ENCODE data around the gene MAPK11. TPM values are rescaled to one million over a fixed set of nuclear protein-coding genes. Genes with fewer than 3 reads are reported as not detected.
A peak's percentile ranks its signal among the peaks of the same experiment; 100 is the strongest.

Gene MAPK11
- total RNA-seq, 2 donors from 2014 or later, result 10.2 to 15.1 TPM

DNA sequence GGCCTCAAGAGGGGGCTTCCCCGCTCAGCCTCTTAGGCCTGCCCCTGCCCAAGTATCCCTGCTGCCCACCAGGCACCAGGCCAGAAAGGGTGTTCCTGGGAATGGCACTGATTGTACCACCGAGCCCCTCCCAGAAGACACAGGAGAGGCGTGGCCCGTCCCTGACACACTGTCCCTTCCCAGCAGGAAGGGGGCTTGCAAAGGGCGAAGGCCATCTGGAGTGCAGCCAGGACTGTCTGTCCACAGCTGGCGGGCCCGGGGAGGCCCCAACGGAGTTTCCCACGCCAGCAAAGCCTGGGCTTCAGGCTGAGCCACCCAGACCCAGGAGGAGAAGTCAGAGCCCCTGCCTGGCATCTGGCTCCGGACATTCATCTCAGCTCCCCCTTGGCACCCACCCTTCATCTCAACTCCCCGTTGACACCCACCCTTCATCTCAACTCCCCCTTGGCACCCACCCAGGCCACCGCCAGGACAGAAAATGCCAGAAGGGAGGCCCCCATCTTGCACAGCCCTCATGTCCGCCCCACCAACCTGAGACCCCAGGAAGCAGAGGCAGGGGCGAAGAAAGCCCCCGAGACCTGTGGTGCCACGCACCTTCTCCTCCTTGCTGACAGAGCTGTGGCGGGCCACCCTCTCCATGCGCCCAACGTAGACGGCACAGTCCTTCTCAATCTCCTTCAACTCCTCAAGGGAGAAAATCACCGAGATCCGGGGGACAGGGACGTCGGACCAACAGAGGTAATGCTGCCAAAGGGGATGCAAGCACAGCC, 44.8 kb downstream of the MAPK11 start:
- H3K4me3 Mint-ChIP-seq, result no peak overlapping the region
- no peak overlapping the region for H3K27ac Mint-ChIP-seq

GRCh38 chr22:50224071-50224470, 46.1 kb downstream of the MAPK11 start:
- no peak overlapping the region for H3K27ac Mint-ChIP-seq
- H3K4me3 Mint-ChIP-seq, result no peak overlapping the region
- ATAC-seq (no peak), DNase-seq (ENCODE audit: low spot score) (no peak)
- no peaks in the 10 kb centered on the region for H3K27me3 Mint-ChIP-seq
- no peaks in the 10 kb centered on the region for H3K9me3 Mint-ChIP-seq
- peaks cover 0 to 10% of the 10 kb centered on the region in 2 donors for H3K4me1 Mint-ChIP-seq (ENCODE audit: low read depth in 2 of 2)
- no peaks in the 10 kb centered on the region for H3K36me3 Mint-ChIP-seq

More for the DNA sequence above, 44.8 kb downstream of the MAPK11 start:
- no peak for ATAC-seq
- Mint-ChIP-seq H3K9me3 (no peaks in the 10 kb centered on the region), H3K36me3 (no peaks in the 10 kb centered on the region), H3K4me1 (ENCODE audit: low read depth in 2 of 2) (peaks cover 0 to 10% of the 10 kb centered on the region in 2 donors), H3K27me3 (no peaks in the 10 kb centered on the region)
- no peak for DNase-seq (ENCODE audit: low spot score)

GRCh38 chr22:50222508-50222907, 47.7 kb downstream of the MAPK11 start:
- Mint-ChIP-seq H3K9me3 (no peaks in the 10 kb centered on the region), H3K4me1 (ENCODE audit: low read depth in 2 of 2) (peaks cover 0 to 3% of the 10 kb centered on the region in 2 donors), H3K36me3 (no peaks in the 10 kb centered on the region), H3K27me3 (no peaks in the 10 kb centered on the region), H3K4me3 (no peak overlapping the region), H3K27ac (no peak overlapping the region)
- ATAC-seq (no peak), DNase-seq (ENCODE audit: low spot score) (no peak)

DNA sequence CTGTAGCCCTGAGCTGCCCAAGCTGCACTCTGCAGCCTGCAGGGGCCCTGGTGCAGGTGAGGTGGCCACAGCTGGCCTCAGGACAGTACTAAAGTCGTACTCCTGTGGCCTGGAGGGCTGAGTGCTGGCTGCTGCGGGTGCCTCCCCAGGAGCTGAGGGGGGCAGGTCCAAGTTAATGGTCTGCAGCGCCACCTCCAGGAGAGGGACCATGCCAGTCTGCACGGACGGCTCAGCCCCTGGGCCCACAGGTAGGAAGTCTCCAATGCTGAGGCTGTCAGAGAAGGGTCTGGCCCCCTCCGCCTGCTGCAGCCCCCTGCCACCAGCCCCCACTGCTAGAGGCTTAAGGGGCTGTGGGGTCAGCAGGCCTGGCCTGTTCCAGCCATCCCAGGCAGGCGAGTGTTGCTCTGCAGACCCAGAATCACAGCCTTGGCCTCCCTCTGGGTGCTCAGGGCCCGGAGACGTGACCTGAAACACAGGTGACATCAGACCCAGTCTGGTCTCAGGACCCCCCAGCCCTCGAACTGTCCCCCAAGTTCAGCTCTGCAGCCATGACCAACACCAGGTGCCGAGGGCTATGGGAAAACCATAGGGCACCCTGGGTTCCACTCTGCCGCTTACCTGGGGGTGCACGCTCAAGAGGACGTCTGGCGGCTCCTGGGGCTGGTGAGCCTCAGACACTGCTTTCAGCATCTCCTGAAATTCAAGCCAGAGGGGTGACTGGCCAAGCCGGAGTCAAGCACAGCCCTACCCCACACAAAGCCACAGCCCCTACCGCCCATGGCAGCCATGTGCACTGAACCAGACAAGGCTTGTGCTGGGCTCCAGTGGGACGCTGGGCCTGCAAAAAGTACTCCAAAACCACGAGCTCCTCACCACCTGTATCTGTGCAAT, 48.5 kb downstream of the MAPK11 start:
- Mint-ChIP-seq H3K4me3 (no peak overlapping the region), H3K27ac (no peak overlapping the region), H3K27me3 (no peaks in the 10 kb centered on the region), H3K9me3 (no peaks in the 10 kb centered on the region), H3K4me1 (ENCODE audit: low read depth in 2 of 2) (no peaks in the 10 kb centered on the region), H3K36me3 (no peaks in the 10 kb centered on the region)
- ATAC-seq, result no peak
- no peak for DNase-seq (ENCODE audit: low spot score)

GRCh38 chr22:50220603-50221409, 49.4 kb downstream of the MAPK11 start:
- no peaks in the 10 kb centered on the region for H3K9me3 Mint-ChIP-seq
- H3K27ac Mint-ChIP-seq, result no peak overlapping the region
- DNase-seq (ENCODE audit: low spot score) (no peak), ATAC-seq (no peak)
- no peaks in the 10 kb centered on the region for H3K4me1 Mint-ChIP-seq (ENCODE audit: low read depth in 2 of 2)
- H3K4me3 Mint-ChIP-seq, result no peak overlapping the region
- no peaks in the 10 kb centered on the region for H3K27me3 Mint-ChIP-seq
- no peaks in the 10 kb centered on the region for H3K36me3 Mint-ChIP-seq

- Mint-ChIP-seq H3K9me3 (no peaks in the 10 kb centered on the region), H3K4me1 (ENCODE audit: low read depth in 2 of 2) (peaks cover under 1 to 2% of the 10 kb centered on the region in 2 donors), H3K27me3 (no peaks in the 10 kb centered on the region), H3K4me3 (no peak overlapping the region), H3K36me3 (peaks cover 1% of the 10 kb centered on the region), H3K27ac (no peak overlapping the region)
- DNase-seq (ENCODE audit: low spot score) (no peak), ATAC-seq (no peak)
Measured at GRCh38 chr22:50219800-50220602, 50.2 kb downstream of the MAPK11 start.

- DNase-seq (ENCODE audit: low spot score) (no peak), ATAC-seq (no peak)
- Mint-ChIP-seq H3K27ac (no peak overlapping the region), H3K36me3 (peaks cover 6% of the 10 kb centered on the region), H3K4me1 (ENCODE audit: low read depth in 2 of 2) (peaks cover 5 to 6% of the 10 kb centered on the region in 2 donors), H3K9me3 (no peaks in the 10 kb centered on the region), H3K4me3 (no peak overlapping the region), H3K27me3 (no peaks in the 10 kb centered on the region)
Measured at GRCh38 chr22:50218996-50219727, 51.0 kb downstream of the MAPK11 start.

GRCh38 chr22:50218153-50218995, 51.8 kb downstream of the MAPK11 start:
- no peak for DNase-seq (ENCODE audit: low spot score)
- H3K9me3 Mint-ChIP-seq, result no peaks in the 10 kb centered on the region
- no peak overlapping the region for H3K4me3 Mint-ChIP-seq
- no peak overlapping the region for H3K27ac Mint-ChIP-seq
- peaks cover 6% of the 10 kb centered on the region for H3K36me3 Mint-ChIP-seq
- no peaks in the 10 kb centered on the region for H3K27me3 Mint-ChIP-seq
- no peak for ATAC-seq
- peaks cover 5 to 6% of the 10 kb centered on the region in 2 donors for H3K4me1 Mint-ChIP-seq (ENCODE audit: low read depth in 2 of 2)

DNA sequence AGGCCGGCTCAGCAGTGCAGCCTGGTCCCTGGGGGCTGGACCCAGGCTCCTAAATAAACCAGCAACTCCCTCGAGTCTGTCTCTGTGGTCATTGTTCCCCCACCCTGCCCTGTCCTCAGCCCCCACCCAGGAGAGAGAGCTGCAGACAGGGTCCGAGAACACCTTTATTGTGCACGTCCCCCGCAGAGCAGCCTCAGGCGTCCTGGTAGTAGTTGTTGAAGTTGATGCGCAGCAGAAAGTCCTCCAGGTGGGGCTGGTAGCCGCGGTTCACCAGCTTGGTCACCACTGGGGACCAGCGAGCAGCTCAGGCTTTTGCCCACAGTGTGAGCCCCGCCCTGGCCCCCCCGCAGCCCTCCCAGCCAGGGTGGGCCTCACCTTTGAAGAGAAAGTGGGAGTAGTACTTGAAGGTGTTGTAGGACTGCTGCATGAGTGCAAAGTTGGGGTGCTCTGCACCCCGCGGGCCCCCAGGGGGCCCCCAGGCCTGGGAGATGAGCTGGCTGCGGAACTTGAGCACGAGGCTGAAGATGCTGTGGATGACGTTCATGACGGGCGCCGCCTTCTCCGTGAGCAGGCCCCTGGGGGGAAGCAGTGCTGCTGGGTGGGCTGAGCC, 52.5 kb downstream of the MAPK11 start:
- H3K9me3 Mint-ChIP-seq, result no peaks in the 10 kb centered on the region
- peaks cover 10% of the 10 kb centered on the region for H3K36me3 Mint-ChIP-seq
- ATAC-seq, result no peak
- no peak for DNase-seq (ENCODE audit: low spot score)
- no peak overlapping the region for H3K27ac Mint-ChIP-seq
- no peaks in the 10 kb centered on the region for H3K27me3 Mint-ChIP-seq
- H3K4me3 Mint-ChIP-seq, result no peak overlapping the region
- peaks cover 5 to 9% of the 10 kb centered on the region in 2 donors for H3K4me1 Mint-ChIP-seq (ENCODE audit: low read depth in 2 of 2)

DNA sequence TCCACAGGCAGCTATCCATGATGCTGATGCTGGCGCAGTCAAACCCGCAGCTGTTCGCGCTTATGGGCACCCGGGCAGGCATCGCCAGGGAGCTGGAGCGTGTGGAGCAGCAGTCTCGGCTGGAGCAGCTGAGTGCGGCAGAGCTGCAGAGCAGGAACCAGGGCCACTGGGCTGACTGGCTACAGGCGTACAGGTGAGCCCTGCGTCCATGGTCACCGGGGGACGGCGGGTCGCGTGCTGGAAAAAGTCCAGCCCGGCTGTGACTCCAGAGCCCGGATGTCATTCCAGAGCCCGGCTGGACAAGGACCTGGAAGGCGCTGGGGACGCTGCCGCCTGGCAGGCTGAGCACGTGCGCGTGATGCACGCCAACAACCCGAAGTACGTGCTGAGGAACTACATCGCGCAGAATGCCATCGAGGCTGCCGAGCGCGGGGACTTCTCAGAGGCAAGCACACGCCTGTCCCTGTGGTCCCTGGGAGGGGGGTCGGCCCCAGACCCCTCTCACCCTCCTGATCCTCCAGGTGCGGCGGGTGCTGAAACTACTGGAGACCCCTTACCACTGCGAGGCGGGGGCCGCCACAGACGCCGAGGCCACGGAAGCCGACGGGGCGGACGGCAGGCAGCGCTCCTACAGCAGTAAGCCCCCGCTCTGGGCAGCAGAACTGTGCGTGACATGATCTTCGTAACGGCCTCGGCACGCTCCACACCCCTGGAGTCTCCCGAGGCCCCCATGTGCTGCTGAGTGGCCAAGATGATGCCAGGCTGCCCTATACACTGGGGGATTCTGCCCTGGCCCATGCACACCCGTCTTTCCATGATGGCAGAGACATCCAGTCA, 53.3 kb downstream of the MAPK11 start:
- Mint-ChIP-seq H3K36me3 (peaks cover 13% of the 10 kb centered on the region), H3K4me3 (no peak overlapping the region), H3K4me1 (ENCODE audit: low read depth in 2 of 2) (peaks cover 5 to 14% of the 10 kb centered on the region in 2 donors), H3K27ac (no peak overlapping the region), H3K9me3 (no peaks in the 10 kb centered on the region), H3K27me3 (no peaks in the 10 kb centered on the region)
- ATAC-seq (peak in 1 of 2 donors; percentile 4), DNase-seq (ENCODE audit: low spot score) (no peak)

All from natural killer cell treated with Interleukin-12 subunit alpha and Interleukin-12 subunit beta and Interleukin-15 and Interleukin-18, amount 100 ng/mL, for 72 hours (primary cell).